ES-I3 (cell line): ENCODE data around the gene SRMS.

ENCODE experiments used
- H3K36me3 ChIP-seq: 2 replicates; pipeline ENCODE4 v1.6.1; 2013; ENCODE audit warnings: mild to moderate bottlenecking, low read length, control low read depth, moderate library complexity; ENCODE audit not compliant: insufficient read depth
- H3K4me1 ChIP-seq: 2 replicates; pipeline ENCODE4 v1.6.1; 2013; ENCODE audit warnings: mild to moderate bottlenecking, control low read depth, low read length; ENCODE audit not compliant: insufficient read depth
- H3K9ac ChIP-seq: 2 replicates; pipeline ENCODE4 v1.6.1; 2013; ENCODE audit warnings: low read depth, mild to moderate bottlenecking, low read length, moderate library complexity
- H3K9me3 ChIP-seq: 2 replicates; pipeline ENCODE4 v1.6.1; 2013; ENCODE audit warnings: mild to moderate bottlenecking, low read length, moderate library complexity; ENCODE audit not compliant: control insufficient read depth, insufficient read depth

SRMS gene

GRCh38 chr20:63544241-63544957 lies 3.1 kb downstream of the SRMS start:
- Histone ChIP-seq H3K9ac (no peak overlapping the region), H3K9me3 (no peaks in the 10 kb centered on the region), H3K4me1 (peaks cover 13% of the 10 kb centered on the region; the same call in 1 of the 2 replicates)

GRCh38 chr20:63543733-63544132 lies 3.8 kb downstream of the SRMS start:
- Histone ChIP-seq H3K4me1 (peaks cover 11% of the 10 kb centered on the region; the same call in 1 of the 2 replicates), H3K9ac (no peak overlapping the region), H3K9me3 (no peaks in the 10 kb centered on the region), H3K36me3 (no peaks in the 10 kb centered on the region)

More at GRCh38 chr20:63544241-63544957, 3.1 kb downstream of the SRMS start:
- H3K36me3 ChIP-seq = no peaks in the 10 kb centered on the region

- Histone ChIP-seq H3K4me1 (peaks cover 5% of the 10 kb centered on the region; the same call in 1 of the 2 replicates), H3K9me3 (no peaks in the 10 kb centered on the region), H3K9ac (no peak overlapping the region), H3K36me3 (no peaks in the 10 kb centered on the region)
Observed at GRCh38 chr20:63543131-63543530, 4.4 kb downstream of the SRMS start.

- H3K36me3 ChIP-seq = no peaks in the 10 kb centered on the region
- H3K9me3 ChIP-seq = no peaks in the 10 kb centered on the region
- peaks cover under 1% of the 10 kb centered on the region; the same call in 1 of the 2 replicates for H3K4me1 ChIP-seq
- no peak overlapping the region for H3K9ac ChIP-seq
Observed at GRCh38 chr20:63542696-63543095, 4.9 kb downstream of the SRMS start.

GRCh38 chr20:63542031-63542559 lies 5.5 kb downstream of the SRMS start:
- H3K4me1 ChIP-seq = no peaks in the 10 kb centered on the region; the same call in 1 of the 2 replicates
- no peaks in the 10 kb centered on the region for H3K36me3 ChIP-seq
- no peaks in the 10 kb centered on the region for H3K9me3 ChIP-seq
- H3K9ac ChIP-seq = no peak overlapping the region

GRCh38 chr20:63541371-63541770 lies 6.2 kb downstream of the SRMS start:
- Histone ChIP-seq H3K9ac (no peak overlapping the region), H3K36me3 (no peaks in the 10 kb centered on the region), H3K4me1 (no peaks in the 10 kb centered on the region; the same call in 1 of the 2 replicates), H3K9me3 (no peaks in the 10 kb centered on the region)

- Histone ChIP-seq H3K4me1 (no peaks in the 10 kb centered on the region; the same call in 1 of the 2 replicates), H3K9me3 (no peaks in the 10 kb centered on the region), H3K36me3 (no peaks in the 10 kb centered on the region), H3K9ac (no peak overlapping the region)
Observed at GRCh38 chr20:63540417-63541186, 6.9 kb downstream of the SRMS start.

- Histone ChIP-seq H3K36me3 (no peaks in the 10 kb centered on the region), H3K9ac (no peak overlapping the region), H3K4me1 (no peaks in the 10 kb centered on the region), H3K9me3 (no peaks in the 10 kb centered on the region)
Observed at GRCh38 chr20:63539441-63540370, 7.8 kb downstream of the SRMS start.

GRCh38 chr20:63539092-63539430 lies 8.5 kb downstream of the SRMS start:
- Histone ChIP-seq H3K36me3 (no peaks in the 10 kb centered on the region), H3K9ac (no peak overlapping the region), H3K9me3 (no peaks in the 10 kb centered on the region), H3K4me1 (no peaks in the 10 kb centered on the region)

- no peaks in the 10 kb centered on the region for H3K4me1 ChIP-seq
- H3K36me3 ChIP-seq = no peaks in the 10 kb centered on the region
- H3K9me3 ChIP-seq = no peaks in the 10 kb centered on the region
- peak overlapping the region; percentile 17; the same call in 1 of the 2 replicates for H3K9ac ChIP-seq
Observed at GRCh38 chr20:63538204-63539091, 9.1 kb downstream of the SRMS start.

GRCh38 chr20:63537525-63538203 lies 9.9 kb downstream of the SRMS start:
- Histone ChIP-seq H3K36me3 (no peaks in the 10 kb centered on the region), H3K9ac (peak overlapping the region; percentile 17; the same call in 1 of the 2 replicates), H3K4me1 (no peaks in the 10 kb centered on the region), H3K9me3 (no peaks in the 10 kb centered on the region)

GRCh38 chr20:63536997-63537524 lies 10.5 kb downstream of the SRMS start, which contains the start of gene PTK6:
Gene PTK6, minus strand, starts transcription at chr20:63537376. Its CDS starts 62 bp downstream, at chr20:63537314.
- Histone ChIP-seq H3K4me1 (no peaks in the 10 kb centered on the region), H3K9me3 (no peaks in the 10 kb centered on the region), H3K9ac (peak within 1 kb of the TSS; percentile 17; the same call in 1 of the 2 replicates), H3K36me3 (no peaks in the 10 kb centered on the region)
